HepG2 (cell line): Measurements from ENCODE around the gene MYO1E. TPM values are rescaled to one million over a fixed set of nuclear protein-coding genes. Genes with fewer than 3 reads are reported as not detected.

ENCODE experiments used
- ATAC-seq: fragments of 200-7000 bp; cut with Tn5 transposase; 3 replicates; pipeline ENCODE4 v1.9.1; 2020; ENCODE audit warnings: mild to moderate bottlenecking, moderate library complexity
- BruUV-seq: library from RNA; stranded (reverse); fragments of 400-500 nt; replicated peaks from 2 replicates; lab custom pipeline; 2021; lab: Mats Ljungman, UMichigan
- CTCF ChIA-PET: fragments of 300-600 bp; formaldehyde crosslinking; extraction: SDS; loops from one replicate; lab custom pipeline; 2021; ENCODE audit warnings: low total read pairs, inconsistent platforms, low intra/inter-chr PET ratio; lab: Yijun Ruan, JAX
- POLR2A ChIA-PET: fragments of 350-600 bp; sonication (Branson Sonifier 250); formaldehyde crosslinking; loops from one replicate; lab custom pipeline; 2020; ENCODE audit warnings: antibody characterized with exemption, inconsistent platforms; lab: Yijun Ruan, JAX
- DNase-seq: peaks from one replicate; pipeline ENCODE4 v3.0.0-alpha.2; 2015; ENCODE audit warnings: low spot score
- FAIRE-seq: peaks from 3 replicates; lab custom pipeline; 2011; peaks lifted over from hg19 to GRCh38; lab: Jason Lieb, UNC
- H2AFZ ChIP-seq: one replicate; pipeline ENCODE4 v1.6.1; 2011; ENCODE audit warnings: low read length, inconsistent platforms
- H3K27ac ChIP-seq: fragments of 300-600 bp; 3 replicates; pipeline ENCODE4 v1.8.0; 2011; ENCODE audit warnings: mixed run types, mild to moderate bottlenecking, mixed read lengths, low read length, inconsistent platforms; ENCODE audit not compliant: insufficient read depth; ENCODE audit errors: extremely low read length
- H3K27me3 ChIP-seq, 2 experiments: fragments of 200-600 bp in 1 of 2; 2 replicates in 1 of 2; 3 replicates in 1 of 2; pipeline versions ENCODE4 v1.6.0 to v1.8.0; 2011; ENCODE audit warnings: low read length in 2 of 2, mild to moderate bottlenecking in 2 of 2, moderate library complexity in 2 of 2, inconsistent platforms in 1 of 2; ENCODE audit not compliant: insufficient read depth in 2 of 2, control insufficient read depth in 1 of 2
- H3K36me3 ChIP-seq, 2 experiments: fragments of 200-600 bp in 1 of 2; replicated peaks in 1 of 2; 2 replicates in 1 of 2; 3 replicates in 1 of 2; pipeline versions ENCODE4 v1.5.1 to v1.8.0; 2011; ENCODE audit warnings: low read length in 2 of 2, inconsistent platforms in 1 of 2; ENCODE audit not compliant: insufficient read depth in 2 of 2, control insufficient read depth in 1 of 2
- H3K4me1 ChIP-seq: 2 replicates; pipeline ENCODE4 v1.5.1; 2012; ENCODE audit warnings: low read length, inconsistent platforms; ENCODE audit not compliant: insufficient read depth
- H3K4me2 ChIP-seq: 2 replicates; pipeline ENCODE4 v1.6.0; 2011; ENCODE audit warnings: low read depth, low read length, inconsistent platforms
- H3K4me3 ChIP-seq, 3 experiments: fragments of 200-600 bp in 1 of 3; sonication (generic), shearing (Covaris generic) in 1 of 3; replicated peaks in 1 of 3; 2 replicates each; pipeline ENCODE4 v1.5.1; 2011 to 2016; ENCODE audit warnings: low read length in 3 of 3, inconsistent platforms in 2 of 3, low read depth in 2 of 3, mild to moderate bottlenecking in 2 of 3, control low read depth in 1 of 3, mixed read lengths in 1 of 3; ENCODE audit not compliant: insufficient read depth in 1 of 3
- H3K79me2 ChIP-seq: one replicate; pipeline ENCODE4 v1.6.1; 2011; ENCODE audit warnings: low read length, inconsistent platforms; ENCODE audit not compliant: insufficient read depth
- H3K9ac ChIP-seq: 2 replicates; pipeline ENCODE4 v1.6.0; 2011; ENCODE audit warnings: mild to moderate bottlenecking, low read depth, low read length, inconsistent platforms; ENCODE audit not compliant: insufficient read depth
- H3K9me3 ChIP-seq: 2 replicates; pipeline ENCODE4 v1.5.1; 2012; ENCODE audit warnings: mild to moderate bottlenecking, low read length
- H4K20me1 ChIP-seq: 2 replicates; pipeline ENCODE4 v1.6.0; 2011; ENCODE audit warnings: inconsistent platforms, mild to moderate bottlenecking, low read length, moderate library complexity; ENCODE audit not compliant: insufficient read depth
- ARHGAP35 ChIP-seq: sonication (generic); formaldehyde crosslinking; IDR thresholded peaks from 2 replicates; pipeline ENCODE4 v1.9.0; 2022; ENCODE audit warnings: mild to moderate bottlenecking, inconsistent platforms, moderate library complexity, missing genetic modification reagents, borderline replicate concordance
- USF2 ChIP-seq, 2 experiments: sonication (generic) in 1 of 2; formaldehyde crosslinking in 1 of 2; IDR thresholded peaks; 2 replicates each; pipeline versions ENCODE4 v1.5.1 to v1.6.1; 2011 to 2020; ENCODE audit warnings: borderline replicate concordance in 1 of 2, low read depth in 1 of 2, low read length in 1 of 2, mild to moderate bottlenecking in 1 of 2, missing genetic modification reagents in 1 of 2, moderate library complexity in 1 of 2
- ZNF629 ChIP-seq: sonication (generic); formaldehyde crosslinking; conservative IDR thresholded peaks from 2 replicates; pipeline ENCODE4 v1.5.0; 2020; ENCODE audit warnings: missing genetic modification reagents
- WGBS: methylation state at CpG from one replicate; pipeline ENCODE4 v1.1.6; 2017; ENCODE audit warnings: low lambda C conversion rate; 5-methylcytosine and 5-hydroxymethylcytosine counted together
- in situ Hi-C: cut with HindIII; loops from 2 replicates; pipeline ENCODE4 v1.10.0; 2017; ENCODE audit warnings: low pct_unique_long_range_greater_than_20kb; ENCODE audit not compliant: extremely low pct_ligation_motif_present
- intact Hi-C: fragments of 100-400 bp; cut with micrococcal nuclease; formaldehyde crosslinking; loops from one replicate; pipeline ENCODE4 v1.10.0; 2022; ENCODE audit not compliant: unreplicated experiment
- polyA plus RNA-seq, 8 experiments: library from polyadenylated mRNA; depleted of rRNA in 3 of 8; stranded (reverse) in 7 of 8; unstranded in 1 of 8; fragments of >200 nt; fragmentation: Illumina TruSeq in 4 of 8; extraction: Trizol in 4 of 8; gene quantifications; 2 replicates each; pipeline versions ENCODE4 v1.2.1 to v1.2.3, GENCODE V29; 2011 to 2016; ENCODE audit warnings: low read depth in 4 of 8, missing spikeins in 1 of 8, mixed read lengths in 1 of 8; ENCODE audit not compliant: insufficient read depth in 1 of 8
- total RNA-seq, 5 experiments: library from RNA; depleted of rRNA; stranded (reverse); fragments of >200 nt; fragmentation: Illumina TruSeq; extraction: Trizol; gene quantifications; 2 replicates each; pipeline ENCODE4 v1.2.3, GENCODE V29; 2016; ENCODE audit warnings: low read depth in 1 of 5

MYO1E gene
- total and polyA plus RNA-seq, 2 of the 13 experiments (the other 11 are each of a cell fraction or from before 2014, with no cell fraction given): 15.7 to 25.1 TPM

DNA sequence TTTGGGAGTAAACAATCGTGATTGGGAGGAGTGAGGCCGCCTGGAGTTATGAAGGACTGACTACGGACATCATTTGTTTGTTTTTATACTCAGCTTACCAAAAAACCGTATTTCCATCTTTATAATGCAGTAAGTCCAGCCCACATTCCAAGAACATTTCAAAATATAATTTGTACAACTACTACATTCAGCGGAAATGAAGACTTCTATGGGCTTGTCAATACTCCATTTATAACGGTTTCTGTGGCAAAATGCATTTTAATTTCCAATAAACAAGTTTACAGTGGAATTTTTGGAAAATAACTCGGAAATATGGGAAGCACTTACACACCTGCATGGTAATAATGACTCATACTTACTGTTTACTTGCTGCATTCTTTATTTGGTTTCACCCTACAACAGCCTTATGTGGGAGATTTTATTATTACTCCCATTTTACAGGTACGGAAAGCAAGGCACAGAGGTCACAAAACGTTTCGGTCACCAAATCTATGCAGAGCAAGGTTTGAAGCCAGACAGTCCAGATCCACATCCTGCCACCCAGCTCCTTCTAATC is 103.7 kb downstream of the MYO1E start:
- Histone ChIP-seq H2AFZ (no peak overlapping the region), H3K9me3 (no peaks in the 10 kb centered on the region), H3K4me3 (no peak overlapping the region), H3K36me3 (no peaks in the 10 kb centered on the region; a peak in 1 of 5 replicates), H3K27me3 (no peaks in the 10 kb centered on the region), H4K20me1 (no peaks in the 10 kb centered on the region), H3K4me1 (peaks cover 24% of the 10 kb centered on the region), H3K4me2 (no peak overlapping the region), H3K27ac (no peak overlapping the region), H3K9ac (no peak overlapping the region), H3K79me2 (no peaks in the 10 kb centered on the region)
- CTCF ChIA-PET: no interaction called here
- BruUV-seq: no TSS peak
- in situ Hi-C loops: no loop called here
- FAIRE-seq (no peak), ATAC-seq (no peak), DNase-seq (no peak)
- no peak for TF ChIP-seq ARHGAP35 (CRISPR knock-in tag)
- TF ChIP-seq ZNF629 (CRISPR knock-in tag): peak; percentile 73
- WGBS: 90% methylated on average over 10 of the region's 10 CpGs
- POLR2A ChIA-PET: no interaction called here
- intact Hi-C loops: no loop called here

- no peak overlapping the region for H3K4me3 ChIP-seq
- H3K9ac ChIP-seq: no peak overlapping the region
- in situ Hi-C loops: no loop called here
Observed at GRCh38 chr15:59268168-59268851, 104.4 kb downstream of the MYO1E start.

More at GRCh38 chr15:59268168-59268851, 104.4 kb downstream of the MYO1E start:
- no peak overlapping the region for H3K4me2 ChIP-seq
- H3K79me2 ChIP-seq: no peaks in the 10 kb centered on the region
- H3K36me3 ChIP-seq: no peaks in the 10 kb centered on the region; a peak in 1 of 5 replicates
- ChIA-PET CTCF (no interaction called here), POLR2A (no interaction called here)
- no peak overlapping the region for H2AFZ ChIP-seq
- H4K20me1 ChIP-seq: no peaks in the 10 kb centered on the region
- H3K9me3 ChIP-seq: no peaks in the 10 kb centered on the region
- ATAC-seq: no peak
- H3K27ac ChIP-seq: no peak overlapping the region
- TF ChIP-seq USF2 (IDR thresholded peaks at IDR 0.05; ENCODE audit: low read depth, low read length) (no peak), USF2 (CRISPR knock-in tag; IDR thresholded peaks at IDR 0.05; ENCODE audit: borderline replicate concordance) (no peak)
- no TSS peak for BruUV-seq
- peaks cover 19% of the 10 kb centered on the region for H3K4me1 ChIP-seq
- intact Hi-C loops: no loop called here
- no peak for FAIRE-seq
- 97% methylated on average over 3 of the region's 3 CpGs for WGBS
- no peak for DNase-seq
- no peaks in the 10 kb centered on the region for H3K27me3 ChIP-seq
